Fibroblast of mammary gland (primary cell): ENCODE results near the gene ZFP90.

Source experiments
- DNase-seq: peaks from one replicate; pipeline ENCODE4 v3.0.0-alpha.2; 2010; ENCODE audit warnings: low read depth
- H3K4me3 ChIP-seq: 2 replicates; pipeline ENCODE4 v1.5.1; 2011; ENCODE audit warnings: low read depth, mild to moderate bottlenecking, low read length, moderate library complexity; ENCODE audit not compliant: control insufficient read depth
- CTCF ChIP-seq: conservative IDR thresholded peaks from 2 replicates; pipeline ENCODE4 v1.5.1; 2011; ENCODE audit warnings: low read depth, low read length, inconsistent platforms; ENCODE audit not compliant: control insufficient read depth, insufficient read depth

Gene ZFP90

GRCh38 chr16:68607443-68607842, 68.4 kb downstream of the ZFP90 start:
- H3K4me3 ChIP-seq, result no peak overlapping the region
- no peak for DNase-seq
- no peak for TF ChIP-seq CTCF

- TF ChIP-seq CTCF, result no peak
- DNase-seq, result no peak
- no peak overlapping the region for H3K4me3 ChIP-seq
Observed at GRCh38 chr16:68608330-68608729, 69.2 kb downstream of the ZFP90 start.

- no peak for TF ChIP-seq CTCF
- no peak overlapping the region for H3K4me3 ChIP-seq
- peak; percentile 19 for DNase-seq
Observed at GRCh38 chr16:68612996-68613395, 73.9 kb downstream of the ZFP90 start.

- H3K4me3 ChIP-seq, result no peak overlapping the region
- TF ChIP-seq CTCF, result no peak
- DNase-seq, result no peak
Observed at GRCh38 chr16:68617734-68618133, 78.6 kb downstream of the ZFP90 start.
